ENCODE results near the gene SPOUT1.
A peak's percentile ranks its signal among the peaks of the same experiment; 100 is the strongest.
"Not testable (repeated sequence)": the region's sequence is repeated elsewhere in the genome, so short reads cannot be mapped to it uniquely, and the experiment has no call there.

SPOUT1 gene

GRCh38 chr9:128787659-128788058, 41.9 kb downstream of the SPOUT1 start:
- peak overlapping the region; percentile 63 for H3K27ac ChIP-seq
- no peak for TF ChIP-seq ZFX (IDR thresholded peaks at IDR 0.05; ENCODE audit: borderline replicate concordance)
- TF ChIP-seq CTCF (IDR thresholded peaks at IDR 0.05), result no peak

DNA sequence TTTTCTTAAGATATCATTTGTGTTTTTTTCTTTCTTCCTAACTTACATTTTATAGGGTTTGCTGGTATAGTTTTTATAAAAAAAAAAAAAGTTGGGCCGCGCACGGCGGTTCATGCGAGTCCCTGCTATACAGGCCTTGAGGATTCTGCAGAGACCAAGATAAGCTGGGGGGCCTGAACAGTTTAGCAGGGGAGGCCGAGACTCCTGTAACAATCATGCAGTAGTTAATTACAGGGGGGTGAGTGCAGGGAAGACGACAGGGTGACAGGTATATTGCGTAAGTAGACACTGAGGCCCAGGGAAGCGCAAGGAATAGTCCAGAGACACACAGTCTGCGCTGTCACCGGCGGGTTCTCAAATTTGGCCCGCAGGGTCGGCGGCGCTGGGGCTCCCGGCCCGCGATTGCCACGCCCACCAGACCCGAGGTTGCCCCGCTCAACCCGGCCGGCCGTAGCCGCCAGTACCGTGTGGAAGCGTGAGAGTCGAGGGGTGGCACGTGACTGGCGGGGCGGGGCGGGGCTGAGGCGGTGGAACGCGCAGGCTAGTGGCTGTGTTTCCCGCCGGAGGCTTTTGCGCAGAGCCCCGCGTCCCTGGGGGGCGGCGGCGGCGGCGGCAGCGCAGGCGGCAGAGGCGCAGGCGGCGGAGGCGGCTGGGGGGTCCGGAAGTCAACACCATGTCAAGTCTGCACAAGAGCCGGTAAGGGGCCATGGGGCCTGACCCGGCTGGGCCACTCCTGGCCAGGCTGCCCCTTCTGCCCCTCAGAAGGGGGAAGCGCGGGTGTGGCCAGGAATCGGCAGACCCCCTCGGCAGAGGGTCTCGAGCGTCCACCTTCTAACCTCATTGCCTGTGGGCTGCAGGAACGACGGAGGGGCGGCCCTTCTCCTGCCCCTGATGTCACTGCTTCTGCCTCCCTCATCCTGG, 42.7 kb downstream of the SPOUT1 start, which contains the start of gene TBC1D13:
Gene TBC1D13, plus strand, starts transcription at position 573 of the 921 bp plus-strand sequence. Its CDS starts 101 bp downstream, at position 674.
- TF ChIP-seq CTCF (IDR thresholded peaks at IDR 0.05), result no peak
- no peak for TF ChIP-seq ZFX (IDR thresholded peaks at IDR 0.05; ENCODE audit: borderline replicate concordance)
- H3K27ac ChIP-seq, result peak within 1 kb of the TSS; percentile 63

GRCh38 chr9:128785427-128785826, 44.2 kb downstream of the SPOUT1 start:
- TF ChIP-seq CTCF (IDR thresholded peaks at IDR 0.05) (no peak), ZFX (IDR thresholded peaks at IDR 0.05; ENCODE audit: borderline replicate concordance) (no peak)
- H3K27ac ChIP-seq, result no peak overlapping the region

GRCh38 chr9:128782669-128783068, 46.9 kb downstream of the SPOUT1 start:
- TF ChIP-seq CTCF (IDR thresholded peaks at IDR 0.05) (no peak), ZFX (IDR thresholded peaks at IDR 0.05; ENCODE audit: borderline replicate concordance) (no peak)
- no peak overlapping the region for H3K27ac ChIP-seq

DNA sequence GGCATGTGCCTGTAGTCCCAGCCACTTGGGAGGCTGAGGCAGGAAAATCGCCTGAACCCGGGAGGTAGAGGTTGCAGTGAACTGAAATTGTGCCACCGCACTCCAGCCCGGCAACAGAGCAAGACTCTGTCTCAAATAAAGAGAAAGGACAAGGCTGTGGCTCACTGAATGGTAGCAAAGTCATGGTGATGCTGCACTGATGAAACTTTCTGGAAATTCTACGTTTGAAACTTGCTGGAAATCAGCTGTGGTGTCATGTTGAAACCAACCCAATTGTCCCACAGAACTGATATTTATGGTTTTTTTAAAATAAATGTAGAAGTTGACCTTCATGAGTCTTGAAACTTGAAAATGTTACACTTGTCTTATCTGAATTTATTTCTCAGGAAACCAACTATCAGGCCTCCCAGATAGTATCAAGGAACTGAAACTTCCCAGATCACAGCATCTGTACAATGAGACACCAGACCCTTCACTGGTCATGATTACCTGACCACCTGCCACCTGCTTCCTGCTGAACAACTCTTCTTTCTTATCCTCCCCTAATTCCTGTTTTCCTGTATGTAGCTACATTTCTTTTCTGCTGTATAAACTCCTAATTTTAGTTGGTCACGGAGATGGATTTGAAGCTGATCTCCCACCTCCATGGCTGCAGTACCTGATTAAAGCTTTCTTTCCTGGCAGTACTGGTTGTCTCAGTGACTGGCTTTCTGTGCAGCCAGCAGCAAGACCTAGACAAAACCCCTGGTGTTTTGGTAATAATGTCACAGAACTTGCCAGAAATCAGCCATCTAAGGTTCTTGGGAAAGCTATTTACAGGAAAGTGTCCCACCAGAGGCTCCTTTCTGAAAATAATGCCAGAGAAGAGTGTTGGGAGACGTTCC, 48.2 kb downstream of the SPOUT1 start:
- no peak overlapping the region for H3K27ac ChIP-seq
- TF ChIP-seq ZFX (IDR thresholded peaks at IDR 0.05; ENCODE audit: borderline replicate concordance), result no peak
- no peak for TF ChIP-seq CTCF (IDR thresholded peaks at IDR 0.05)

- not testable (repeated sequence) for H3K27ac ChIP-seq
Measured at GRCh38 chr9:128780093-128780492, 49.5 kb downstream of the SPOUT1 start.

DNA sequence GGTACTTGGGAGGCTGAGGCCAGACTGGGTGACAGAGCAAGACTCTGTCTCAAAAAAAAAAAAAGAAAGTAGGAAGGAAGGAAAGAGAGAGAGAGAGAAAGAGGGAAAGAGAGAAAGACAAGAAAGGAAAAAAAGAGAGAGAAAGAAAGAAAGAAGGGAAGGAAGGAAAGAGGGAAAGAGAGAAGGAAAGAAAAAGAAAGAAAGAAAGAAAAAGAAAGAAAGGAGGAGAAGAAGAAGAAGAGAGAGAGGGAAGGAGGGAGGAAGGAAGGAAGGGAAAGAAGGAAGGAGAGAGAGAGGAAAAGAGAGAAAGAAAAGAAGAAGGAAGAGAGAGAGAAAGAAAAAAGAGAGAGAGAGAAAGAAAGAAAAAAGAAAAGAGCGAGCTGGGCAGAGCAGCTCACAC, 54.8 kb downstream of the SPOUT1 start:
- TF ChIP-seq CTCF (IDR thresholded peaks at IDR 0.05) (no peak), ZFX (IDR thresholded peaks at IDR 0.05; ENCODE audit: borderline replicate concordance) (no peak)

More for the DNA sequence above, 54.8 kb downstream of the SPOUT1 start:
- H3K27ac ChIP-seq, result no peak overlapping the region
